ENCODE measurements around the gene XYLT1. TPM values are rescaled to one million over a fixed set of nuclear protein-coding genes. Genes with fewer than 3 reads are reported as not detected.

Gene XYLT1
- polyA plus RNA-seq, 1 of the 3 experiments (the other 2 are of a cell fraction) = 17.6 TPM

DNA sequence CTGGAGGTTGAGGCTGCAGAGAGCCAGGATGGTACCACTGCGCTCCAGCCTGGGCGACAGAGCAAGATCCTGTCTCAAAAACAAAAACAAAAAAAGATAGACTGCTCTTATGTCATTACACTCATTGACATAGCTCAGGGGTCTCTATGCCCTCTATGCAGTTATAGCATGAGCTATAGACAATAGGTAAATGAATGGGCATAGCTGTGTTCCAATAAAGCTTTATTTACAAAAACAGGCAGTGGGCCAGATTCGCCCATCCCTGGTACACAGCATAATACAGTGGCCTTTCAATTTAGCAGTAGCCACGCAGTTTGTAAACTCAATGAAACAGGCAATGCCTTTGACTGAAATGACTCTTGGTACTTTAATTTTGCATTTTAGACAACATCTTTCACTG, 51.5 kb downstream of the XYLT1 start:
- peaks cover 0 to 39% of the 10 kb centered on the region in 2 experiments for H3K36me3 ChIP-seq (replicated peaks in 1 of 2; ENCODE audit: control insufficient read depth in 1 of 2, insufficient read depth in 2 of 2, low read length in 1 of 2)

More for the DNA sequence above, 51.5 kb downstream of the XYLT1 start:
- H3K27ac ChIP-seq (ENCODE audit: low read depth in 2 of 2, low read length in 1 of 2) = no peak overlapping the region
- ChIA-PET CTCF (no interaction called here), POLR2A (no interaction called here)
- H3K9ac ChIP-seq = no peak overlapping the region
- peaks cover 100% of the 10 kb centered on the region for H4K20me1 ChIP-seq (ENCODE audit: insufficient read depth)
- peaks cover 25% of the 10 kb centered on the region for H3F3A ChIP-seq (replicated peaks; ENCODE audit: insufficient read depth)
- 92% methylated on average over 3 of the region's 4 CpGs for WGBS (ENCODE audit: low lambda C conversion rate)
- H3K4me2 ChIP-seq = no peak overlapping the region
- DNase-seq = no peak
- H3K4me3 ChIP-seq (ENCODE audit: low read depth in 2 of 2, low read length in 1 of 2) = no peak overlapping the region
- no peak overlapping the region for H2AFZ ChIP-seq (ENCODE audit: low read depth)
- no peaks in the 10 kb centered on the region for H3K9me2 ChIP-seq
- H3K27me3 ChIP-seq (ENCODE audit: insufficient read depth) = no peaks in the 10 kb centered on the region
- H3K9me3 ChIP-seq = no peaks in the 10 kb centered on the region
- TF ChIP-seq GATA2 (CRISPR knock-in tag; IDR thresholded peaks at IDR 0.05) = no peak
- no peak for TF ChIP-seq EP300 (IDR thresholded peaks at IDR 0.05; ENCODE audit: borderline replicate concordance in 1 of 2, low read depth in 1 of 2, low read length in 1 of 2)
- TF ChIP-seq, protein P1, sequence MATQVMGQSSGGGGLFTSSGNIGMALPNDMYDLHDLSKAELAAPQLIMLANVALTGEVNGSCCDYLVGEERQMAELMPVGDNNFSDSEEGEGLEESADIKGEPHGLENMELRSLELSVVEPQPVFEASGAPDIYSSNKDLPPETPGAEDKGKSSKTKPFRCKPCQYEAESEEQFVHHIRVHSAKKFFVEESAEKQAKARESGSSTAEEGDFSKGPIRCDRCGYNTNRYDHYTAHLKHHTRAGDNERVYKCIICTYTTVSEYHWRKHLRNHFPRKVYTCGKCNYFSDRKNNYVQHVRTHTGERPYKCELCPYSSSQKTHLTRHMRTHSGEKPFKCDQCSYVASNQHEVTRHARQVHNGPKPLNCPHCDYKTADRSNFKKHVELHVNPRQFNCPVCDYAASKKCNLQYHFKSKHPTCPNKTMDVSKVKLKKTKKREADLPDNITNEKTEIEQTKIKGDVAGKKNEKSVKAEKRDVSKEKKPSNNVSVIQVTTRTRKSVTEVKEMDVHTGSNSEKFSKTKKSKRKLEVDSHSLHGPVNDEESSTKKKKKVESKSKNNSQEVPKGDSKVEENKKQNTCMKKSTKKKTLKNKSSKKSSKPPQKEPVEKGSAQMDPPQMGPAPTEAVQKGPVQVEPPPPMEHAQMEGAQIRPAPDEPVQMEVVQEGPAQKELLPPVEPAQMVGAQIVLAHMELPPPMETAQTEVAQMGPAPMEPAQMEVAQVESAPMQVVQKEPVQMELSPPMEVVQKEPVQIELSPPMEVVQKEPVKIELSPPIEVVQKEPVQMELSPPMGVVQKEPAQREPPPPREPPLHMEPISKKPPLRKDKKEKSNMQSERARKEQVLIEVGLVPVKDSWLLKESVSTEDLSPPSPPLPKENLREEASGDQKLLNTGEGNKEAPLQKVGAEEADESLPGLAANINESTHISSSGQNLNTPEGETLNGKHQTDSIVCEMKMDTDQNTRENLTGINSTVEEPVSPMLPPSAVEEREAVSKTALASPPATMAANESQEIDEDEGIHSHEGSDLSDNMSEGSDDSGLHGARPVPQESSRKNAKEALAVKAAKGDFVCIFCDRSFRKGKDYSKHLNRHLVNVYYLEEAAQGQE (IDR thresholded peaks at IDR 0.05; ENCODE audit: low read depth, low read length) = no peak
- TF ChIP-seq YY1 (IDR thresholded peaks at IDR 0.05; ENCODE audit: low read depth) = no peak
- TF ChIP-seq, protein P2, sequence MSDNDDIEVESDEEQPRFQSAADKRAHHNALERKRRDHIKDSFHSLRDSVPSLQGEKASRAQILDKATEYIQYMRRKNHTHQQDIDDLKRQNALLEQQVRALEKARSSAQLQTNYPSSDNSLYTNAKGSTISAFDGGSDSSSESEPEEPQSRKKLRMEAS (IDR thresholded peaks at IDR 0.05; ENCODE audit: low read depth) = no peak
- TF ChIP-seq EZH2phosphoT487 (IDR thresholded peaks at IDR 0.05; ENCODE audit: borderline replicate concordance, low read depth) = no peak
- TF ChIP-seq, protein P3, sequence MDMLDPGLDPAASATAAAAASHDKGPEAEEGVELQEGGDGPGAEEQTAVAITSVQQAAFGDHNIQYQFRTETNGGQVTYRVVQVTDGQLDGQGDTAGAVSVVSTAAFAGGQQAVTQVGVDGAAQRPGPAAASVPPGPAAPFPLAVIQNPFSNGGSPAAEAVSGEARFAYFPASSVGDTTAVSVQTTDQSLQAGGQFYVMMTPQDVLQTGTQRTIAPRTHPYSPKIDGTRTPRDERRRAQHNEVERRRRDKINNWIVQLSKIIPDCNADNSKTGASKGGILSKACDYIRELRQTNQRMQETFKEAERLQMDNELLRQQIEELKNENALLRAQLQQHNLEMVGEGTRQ (IDR thresholded peaks at IDR 0.05; ENCODE audit: borderline replicate concordance, low read depth, low read length) = no peak
- TF ChIP-seq, protein P4, sequence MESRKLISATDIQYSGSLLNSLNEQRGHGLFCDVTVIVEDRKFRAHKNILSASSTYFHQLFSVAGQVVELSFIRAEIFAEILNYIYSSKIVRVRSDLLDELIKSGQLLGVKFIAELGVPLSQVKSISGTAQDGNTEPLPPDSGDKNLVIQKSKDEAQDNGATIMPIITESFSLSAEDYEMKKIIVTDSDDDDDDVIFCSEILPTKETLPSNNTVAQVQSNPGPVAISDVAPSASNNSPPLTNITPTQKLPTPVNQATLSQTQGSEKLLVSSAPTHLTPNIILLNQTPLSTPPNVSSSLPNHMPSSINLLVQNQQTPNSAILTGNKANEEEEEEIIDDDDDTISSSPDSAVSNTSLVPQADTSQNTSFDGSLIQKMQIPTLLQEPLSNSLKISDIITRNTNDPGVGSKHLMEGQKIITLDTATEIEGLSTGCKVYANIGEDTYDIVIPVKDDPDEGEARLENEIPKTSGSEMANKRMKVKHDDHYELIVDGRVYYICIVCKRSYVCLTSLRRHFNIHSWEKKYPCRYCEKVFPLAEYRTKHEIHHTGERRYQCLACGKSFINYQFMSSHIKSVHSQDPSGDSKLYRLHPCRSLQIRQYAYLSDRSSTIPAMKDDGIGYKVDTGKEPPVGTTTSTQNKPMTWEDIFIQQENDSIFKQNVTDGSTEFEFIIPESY (IDR thresholded peaks at IDR 0.05; ENCODE audit: borderline replicate concordance, low read depth) = no peak
- no peak for TF ChIP-seq FOSL2 (IDR thresholded peaks at IDR 0.05; ENCODE audit: borderline replicate concordance, low read depth)
- no peak for TF ChIP-seq CHD2 (IDR thresholded peaks at IDR 0.05; ENCODE audit: low read length, partially characterized antibody)
- no peak for TF ChIP-seq NRF1 (IDR thresholded peaks at IDR 0.05; ENCODE audit: low read depth, low read length)
- H3K4me1 ChIP-seq (ENCODE audit: control insufficient read depth in 1 of 2, insufficient read depth in 2 of 2, low read depth in 1 of 2, low read length in 1 of 2) = peaks cover 6 to 9% of the 10 kb centered on the region in 2 experiments; a peak in 1 of 4 replicates
- H3K79me2 ChIP-seq (ENCODE audit: insufficient read depth) = peaks cover 100% of the 10 kb centered on the region

All from SK-N-SH (cell line).